ENCODE measurements around the gene RAC3.
A peak's percentile ranks its signal among the peaks of the same experiment; 100 is the strongest.

- TF ChIP-seq, protein P1, sequence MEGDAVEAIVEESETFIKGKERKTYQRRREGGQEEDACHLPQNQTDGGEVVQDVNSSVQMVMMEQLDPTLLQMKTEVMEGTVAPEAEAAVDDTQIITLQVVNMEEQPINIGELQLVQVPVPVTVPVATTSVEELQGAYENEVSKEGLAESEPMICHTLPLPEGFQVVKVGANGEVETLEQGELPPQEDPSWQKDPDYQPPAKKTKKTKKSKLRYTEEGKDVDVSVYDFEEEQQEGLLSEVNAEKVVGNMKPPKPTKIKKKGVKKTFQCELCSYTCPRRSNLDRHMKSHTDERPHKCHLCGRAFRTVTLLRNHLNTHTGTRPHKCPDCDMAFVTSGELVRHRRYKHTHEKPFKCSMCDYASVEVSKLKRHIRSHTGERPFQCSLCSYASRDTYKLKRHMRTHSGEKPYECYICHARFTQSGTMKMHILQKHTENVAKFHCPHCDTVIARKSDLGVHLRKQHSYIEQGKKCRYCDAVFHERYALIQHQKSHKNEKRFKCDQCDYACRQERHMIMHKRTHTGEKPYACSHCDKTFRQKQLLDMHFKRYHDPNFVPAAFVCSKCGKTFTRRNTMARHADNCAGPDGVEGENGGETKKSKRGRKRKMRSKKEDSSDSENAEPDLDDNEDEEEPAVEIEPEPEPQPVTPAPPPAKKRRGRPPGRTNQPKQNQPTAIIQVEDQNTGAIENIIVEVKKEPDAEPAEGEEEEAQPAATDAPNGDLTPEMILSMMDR (conservative IDR thresholded peaks at IDR 0.05 in 1 of 2, IDR thresholded peaks at IDR 0.05 in 1 of 2; ENCODE audit: extremely low read depth in 1 of 2, insufficient read depth in 1 of 2, low read depth in 1 of 2, low read length in 2 of 2) = peak; percentile 63 to 76
- no peak for TF ChIP-seq EZH2 (IDR thresholded peaks at IDR 0.05; ENCODE audit: borderline replicate concordance, low read length)
Observed at GRCh38 chr17:82019690-82020571, 11.5 kb upstream of the RAC3 start.

Data from mammary epithelial cell (primary cell).